CD14-positive monocyte (primary cell): ENCODE measurements around the gene ATG16L2. TPM values are rescaled to one million over a fixed set of nuclear protein-coding genes. Genes with fewer than 3 reads are reported as not detected.

ENCODE experiments used
- DNase-seq, 3 donors: peaks; one replicate each; pipeline ENCODE4 v3.0.0-alpha.2; 2011 to 2022
- H2AFZ ChIP-seq: 2 replicates; pipeline ENCODE4 v1.6.0; 2012; ENCODE audit warnings: mild to moderate bottlenecking, low read depth, low read length, inconsistent platforms; ENCODE audit not compliant: insufficient read depth, poor library complexity, severe bottlenecking
- H3K27ac ChIP-seq, 2 donors: 1 replicate in 1 of 2; 2 replicates in 1 of 2; pipeline ENCODE4 v1.5.1; 2012 to 2013; ENCODE audit warnings: low read length in 2 of 2, control low read depth in 1 of 2, inconsistent platforms in 1 of 2, low read depth in 1 of 2, mild to moderate bottlenecking in 1 of 2
- H3K27me3 ChIP-seq, 2 donors: one replicate each; pipeline versions ENCODE4 v1.6.0 to v1.6.1; 2011 to 2013; ENCODE audit warnings: low read length in 2 of 2; ENCODE audit not compliant: control insufficient read depth in 2 of 2, insufficient read depth in 2 of 2
- H3K36me3 ChIP-seq, 2 donors: replicated peaks in 1 of 2; 1 replicate in 1 of 2; 2 replicates in 1 of 2; pipeline versions ENCODE4 v1.5.1 to v1.6.1; 2012 to 2013; ENCODE audit warnings: low read length in 2 of 2, control low read depth in 1 of 2, inconsistent platforms in 1 of 2, mild to moderate bottlenecking in 1 of 2; ENCODE audit not compliant: insufficient read depth in 2 of 2, control insufficient read depth in 1 of 2
- H3K4me1 ChIP-seq, 2 donors: 1 replicate in 1 of 2; 2 replicates in 1 of 2; pipeline versions ENCODE4 v1.5.1 to v1.6.1; 2012 to 2013; ENCODE audit warnings: low read length in 2 of 2, control low read depth in 1 of 2, inconsistent platforms in 1 of 2, mild to moderate bottlenecking in 1 of 2, moderate library complexity in 1 of 2; ENCODE audit not compliant: insufficient read depth in 2 of 2, control insufficient read depth in 1 of 2
- H3K4me2 ChIP-seq: replicated peaks from 2 replicates; pipeline ENCODE3; 2012; ENCODE audit warnings: low read length, moderate library complexity, mild to moderate bottlenecking; ENCODE audit not compliant: poor library complexity, severe bottlenecking; ENCODE audit errors: extremely low read depth
- H3K4me3 ChIP-seq, 3 experiments: fragments of 200-600 bp in 1 of 3; sonication (generic) in 1 of 3; replicated peaks in 1 of 3; 1 replicate in 2 of 3; 2 replicates in 1 of 3; pipeline ENCODE4 v1.5.1; 2011 to 2013; ENCODE audit warnings: low read length in 3 of 3, mild to moderate bottlenecking in 3 of 3, control low read depth in 2 of 3, low read depth in 2 of 3, inconsistent platforms in 1 of 3, moderate library complexity in 1 of 3
- H3K79me2 ChIP-seq: 2 replicates; pipeline ENCODE4 v1.6.0; 2012; ENCODE audit warnings: mild to moderate bottlenecking, control low read depth, inconsistent platforms, low read length, moderate library complexity; ENCODE audit not compliant: insufficient read depth
- H3K9ac ChIP-seq: 2 replicates; pipeline ENCODE4 v1.6.0; 2017; ENCODE audit warnings: low read length, mild to moderate bottlenecking; ENCODE audit not compliant: insufficient read depth, poor library complexity, severe bottlenecking
- H3K9me3 ChIP-seq, 2 donors: replicated peaks in 1 of 2; 1 replicate in 1 of 2; 2 replicates in 1 of 2; pipeline versions ENCODE4 v1.5.1 to v1.6.1; 2012 to 2013; ENCODE audit warnings: low read length in 2 of 2, control low read depth in 1 of 2; ENCODE audit not compliant: control insufficient read depth in 1 of 2, insufficient read depth in 1 of 2
- H4K20me1 ChIP-seq: 2 replicates; pipeline ENCODE4 v1.6.0; 2012; ENCODE audit warnings: mild to moderate bottlenecking, low read length, control low read depth, moderate library complexity; ENCODE audit not compliant: insufficient read depth
- H3K27ac Mint-ChIP-seq, 7 donors: one replicate each; pipeline ENCODE4 v1.8.0; 2020; ENCODE audit warnings: mild to moderate bottlenecking in 7 of 7, mixed read lengths in 7 of 7, moderate library complexity in 6 of 7, inconsistent platforms in 2 of 7
- H3K27me3 Mint-ChIP-seq, 3 donors: one replicate each; pipeline ENCODE4 v1.8.0; 2021 to 2022; ENCODE audit warnings: low read depth in 3 of 3, mild to moderate bottlenecking in 3 of 3, mixed read lengths in 3 of 3, moderate library complexity in 3 of 3, inconsistent platforms in 1 of 3
- H3K36me3 Mint-ChIP-seq, 2 donors: one replicate each; pipeline ENCODE4 v1.8.0; 2020; ENCODE audit warnings: mixed read lengths in 2 of 2, inconsistent platforms in 1 of 2, mild to moderate bottlenecking in 1 of 2
- H3K4me1 Mint-ChIP-seq: one replicate; pipeline ENCODE4 v1.8.0; 2020; ENCODE audit warnings: mild to moderate bottlenecking, mixed read lengths
- H3K4me3 Mint-ChIP-seq, 2 donors: one replicate each; pipeline ENCODE4 v1.8.0; 2020; ENCODE audit warnings: mild to moderate bottlenecking in 2 of 2, mixed read lengths in 2 of 2, moderate library complexity in 1 of 2
- H3K9me3 Mint-ChIP-seq, 7 donors: one replicate each; pipeline ENCODE4 v1.8.0; 2020 to 2022; ENCODE audit warnings: mixed read lengths in 7 of 7, mild to moderate bottlenecking in 6 of 7, moderate library complexity in 6 of 7, inconsistent platforms in 2 of 7
- WGBS: methylation state at CpG from one replicate; pipeline ENCODE4 v1.1.5; 2013; ENCODE audit warnings: missing lambda C conversion rate; ENCODE audit not compliant: insufficient coverage; 5-methylcytosine and 5-hydroxymethylcytosine counted together
- intact Hi-C, 2 donors: fragments of 100-400 bp; cut with micrococcal nuclease; formaldehyde crosslinking; loops; one replicate each; pipeline versions ENCODE4 v1.15.0 to v1.15.1; 2023
- polyA plus RNA-seq, 3 donors: library from polyadenylated mRNA; depleted of rRNA in 1 of 3; unstranded in 2 of 3; stranded (reverse) in 1 of 3; fragments of 300-500 nt in 2 of 3; fragments of >200 nt in 1 of 3; fragmentation: Illumina TruSeq in 2 of 3; gene quantifications; 1 replicate in 2 of 3; 2 replicates in 1 of 3; pipeline ENCODE4 v1.2.3, GENCODE V29; 2012 to 2021
- TF ChIP-seq, protein P1 (sequence below): fragments of 200-600 bp; IDR thresholded peaks from one replicate; pipeline ENCODE4 v1.8.0; 2022; ENCODE audit warnings: antibody characterized with exemption, mild to moderate bottlenecking

The ATG16L2 gene
- polyA plus RNA-seq, 3 donors, result 36.9 to 975 (median 46.8) TPM

DNA sequence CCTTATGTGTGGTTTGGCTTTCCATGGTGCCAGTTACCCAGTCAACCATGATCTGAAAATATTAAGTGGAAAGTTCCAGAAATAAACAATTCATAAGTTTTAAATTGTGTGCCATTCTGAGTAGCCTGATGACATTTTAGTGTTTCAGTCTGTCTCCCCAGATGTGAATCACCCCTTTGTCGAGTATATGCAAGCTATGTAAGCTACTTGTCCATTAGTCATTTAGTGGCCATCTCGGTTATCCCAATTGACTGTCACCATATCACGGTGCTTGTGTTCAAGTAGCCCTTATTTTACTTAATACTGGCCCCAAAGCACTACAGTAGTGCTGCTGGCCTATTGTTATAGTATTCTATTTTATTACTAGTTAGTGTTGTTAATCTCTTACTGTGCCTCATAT is 44.9 kb downstream of the ATG16L2 start:
- WGBS, result 95% methylated on average over 3 of the region's 3 CpGs
- peaks cover 2% of the 10 kb centered on the region for H3K79me2 ChIP-seq
- no peak overlapping the region for H3K4me3 Mint-ChIP-seq
- H3K27ac Mint-ChIP-seq, result peak overlapping the region in 1 of 7 donors; percentile 19
- no peak overlapping the region for H3K4me3 ChIP-seq
- no peaks in the 10 kb centered on the region for H3K27me3 ChIP-seq
- no peak overlapping the region for H3K9ac ChIP-seq
- peaks cover 46 to 51% of the 10 kb centered on the region in 2 donors for H3K36me3 Mint-ChIP-seq
- H3K9me3 Mint-ChIP-seq, result no peaks in the 10 kb centered on the region
- no peaks in the 10 kb centered on the region for H3K27me3 Mint-ChIP-seq
- H4K20me1 ChIP-seq, result peaks cover 60% of the 10 kb centered on the region
- peaks cover 4% of the 10 kb centered on the region for H3K4me1 Mint-ChIP-seq
- no peak for DNase-seq
- intact Hi-C loops, result no loop called here
- TF ChIP-seq, protein P1, sequence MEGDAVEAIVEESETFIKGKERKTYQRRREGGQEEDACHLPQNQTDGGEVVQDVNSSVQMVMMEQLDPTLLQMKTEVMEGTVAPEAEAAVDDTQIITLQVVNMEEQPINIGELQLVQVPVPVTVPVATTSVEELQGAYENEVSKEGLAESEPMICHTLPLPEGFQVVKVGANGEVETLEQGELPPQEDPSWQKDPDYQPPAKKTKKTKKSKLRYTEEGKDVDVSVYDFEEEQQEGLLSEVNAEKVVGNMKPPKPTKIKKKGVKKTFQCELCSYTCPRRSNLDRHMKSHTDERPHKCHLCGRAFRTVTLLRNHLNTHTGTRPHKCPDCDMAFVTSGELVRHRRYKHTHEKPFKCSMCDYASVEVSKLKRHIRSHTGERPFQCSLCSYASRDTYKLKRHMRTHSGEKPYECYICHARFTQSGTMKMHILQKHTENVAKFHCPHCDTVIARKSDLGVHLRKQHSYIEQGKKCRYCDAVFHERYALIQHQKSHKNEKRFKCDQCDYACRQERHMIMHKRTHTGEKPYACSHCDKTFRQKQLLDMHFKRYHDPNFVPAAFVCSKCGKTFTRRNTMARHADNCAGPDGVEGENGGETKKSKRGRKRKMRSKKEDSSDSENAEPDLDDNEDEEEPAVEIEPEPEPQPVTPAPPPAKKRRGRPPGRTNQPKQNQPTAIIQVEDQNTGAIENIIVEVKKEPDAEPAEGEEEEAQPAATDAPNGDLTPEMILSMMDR, result no peak
- H2AFZ ChIP-seq, result no peak overlapping the region
- H3K9me3 ChIP-seq, result no peaks in the 10 kb centered on the region
- no peak overlapping the region for H3K27ac ChIP-seq
- no peaks in the 10 kb centered on the region for H3K4me1 ChIP-seq
- no peak overlapping the region for H3K4me2 ChIP-seq
- H3K36me3 ChIP-seq, result peaks cover 28 to 82% of the 10 kb centered on the region in 2 donors

DNA sequence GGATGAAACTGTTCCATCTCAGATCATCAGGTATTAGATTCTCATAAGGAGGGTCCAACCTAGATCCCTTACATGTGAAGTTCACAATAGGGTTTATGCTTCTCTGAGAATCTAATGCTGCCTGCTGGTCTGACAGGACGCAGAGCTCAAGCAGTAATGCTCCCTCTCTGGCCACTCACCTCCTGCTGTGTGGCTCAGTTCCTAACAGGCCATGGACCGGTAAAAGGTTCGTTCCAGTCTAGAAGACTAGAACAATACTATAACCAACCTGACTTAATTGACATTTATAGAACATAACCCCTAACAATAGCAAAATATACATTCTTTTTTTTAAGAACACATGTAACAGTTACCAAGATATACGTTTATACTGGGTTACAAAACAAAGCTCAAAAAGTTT is 45.8 kb downstream of the ATG16L2 start:
- Histone ChIP-seq H3K27ac (no peak overlapping the region), H3K27me3 (no peaks in the 10 kb centered on the region), H3K36me3 (peaks cover 26 to 85% of the 10 kb centered on the region in 2 donors), H3K9ac (no peak overlapping the region), H3K4me1 (no peaks in the 10 kb centered on the region), H2AFZ (no peak overlapping the region), H3K9me3 (no peaks in the 10 kb centered on the region), H3K4me2 (no peak overlapping the region), H4K20me1 (peaks cover 61% of the 10 kb centered on the region), H3K79me2 (peaks cover 2% of the 10 kb centered on the region), H3K4me3 (no peak overlapping the region)
- DNase-seq, result no peak
- 100% methylated on average over 3 of the region's 4 CpGs for WGBS
- intact Hi-C loops, result no loop called here
- H3K27ac Mint-ChIP-seq, result no peak overlapping the region
- no peaks in the 10 kb centered on the region for H3K27me3 Mint-ChIP-seq
- TF ChIP-seq, protein P1, result no peak
- H3K4me1 Mint-ChIP-seq, result peaks cover 5% of the 10 kb centered on the region
- H3K9me3 Mint-ChIP-seq, result no peaks in the 10 kb centered on the region
- H3K36me3 Mint-ChIP-seq, result peaks cover 42 to 52% of the 10 kb centered on the region in 2 donors
- H3K4me3 Mint-ChIP-seq, result no peak overlapping the region
